ENCODE data around the gene FAM98C.

Gene FAM98C

DNA sequence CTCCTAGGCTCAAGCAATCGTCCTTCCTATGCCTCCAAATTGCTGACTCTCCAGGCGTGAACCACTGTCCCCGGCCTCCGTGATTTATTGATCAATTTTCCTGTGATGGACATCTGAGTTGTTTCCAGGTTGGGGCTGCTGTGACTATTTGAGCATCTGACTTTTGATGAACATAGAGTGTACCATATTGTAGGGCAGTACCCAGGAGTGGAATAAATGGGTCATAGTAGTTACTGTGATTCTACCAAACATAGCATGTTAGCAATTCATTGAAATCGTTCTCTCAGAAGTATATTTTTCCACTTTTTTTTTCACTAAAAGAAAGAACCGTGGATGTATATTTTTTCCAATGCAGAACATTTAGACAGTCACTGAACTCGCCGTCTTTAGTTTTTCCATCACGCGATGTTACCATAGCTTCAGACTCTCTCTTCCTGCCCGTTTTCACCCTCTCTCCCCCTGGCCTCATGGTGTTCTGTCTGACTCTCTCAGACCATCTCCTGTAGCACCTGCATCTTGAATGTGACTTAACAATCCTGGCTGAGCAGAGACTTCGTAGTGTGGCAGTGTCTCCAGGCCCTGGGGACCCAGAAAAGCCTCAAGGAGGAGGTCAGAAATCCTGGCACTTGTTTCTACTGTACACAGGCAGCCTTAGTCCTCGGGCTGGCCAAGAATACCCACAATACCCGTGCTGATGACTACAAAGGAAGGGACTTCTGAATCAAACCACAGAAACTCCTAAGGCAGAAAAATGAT lies 26.3 kb downstream of the FAM98C start:
- no peak for DNase-seq

DNA sequence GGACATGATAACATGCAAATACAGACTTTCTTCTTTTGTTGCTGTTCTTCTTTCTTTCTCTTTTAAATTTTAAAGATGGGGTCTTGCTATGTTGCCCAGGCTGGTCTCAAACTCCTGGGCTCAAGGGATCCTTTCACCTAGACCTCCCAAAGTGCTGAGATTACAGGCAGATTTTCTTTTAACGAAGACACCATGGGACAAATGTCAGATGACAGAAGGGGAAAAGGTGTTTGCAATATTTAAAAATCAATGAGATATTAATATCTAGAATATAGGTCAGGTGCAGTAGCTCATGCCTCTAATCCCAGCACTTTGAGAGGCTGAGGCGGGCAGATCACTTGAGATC lies 26.9 kb downstream of the FAM98C start:
- DNase-seq, result no peak

DNA sequence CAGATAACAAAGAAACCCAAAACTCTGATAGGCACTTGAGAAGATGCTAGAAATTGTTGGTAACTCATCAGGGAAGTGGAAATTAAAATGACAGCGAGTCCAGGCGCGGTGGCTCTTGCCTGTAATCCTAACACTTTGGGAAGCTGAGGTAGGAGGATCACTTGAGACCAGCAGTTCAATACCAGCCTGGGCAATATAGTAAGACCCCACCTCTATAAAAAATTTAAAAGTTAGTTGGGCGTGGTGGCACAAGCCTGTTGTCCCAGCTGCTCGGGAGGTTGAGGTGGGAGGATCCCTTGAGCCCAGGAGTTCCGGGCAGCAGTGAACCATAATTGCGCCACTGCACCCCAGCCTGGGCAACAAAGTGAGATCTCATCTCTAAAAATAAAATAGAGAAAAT lies 28.0 kb downstream of the FAM98C start:
- no peak for DNase-seq

DNA sequence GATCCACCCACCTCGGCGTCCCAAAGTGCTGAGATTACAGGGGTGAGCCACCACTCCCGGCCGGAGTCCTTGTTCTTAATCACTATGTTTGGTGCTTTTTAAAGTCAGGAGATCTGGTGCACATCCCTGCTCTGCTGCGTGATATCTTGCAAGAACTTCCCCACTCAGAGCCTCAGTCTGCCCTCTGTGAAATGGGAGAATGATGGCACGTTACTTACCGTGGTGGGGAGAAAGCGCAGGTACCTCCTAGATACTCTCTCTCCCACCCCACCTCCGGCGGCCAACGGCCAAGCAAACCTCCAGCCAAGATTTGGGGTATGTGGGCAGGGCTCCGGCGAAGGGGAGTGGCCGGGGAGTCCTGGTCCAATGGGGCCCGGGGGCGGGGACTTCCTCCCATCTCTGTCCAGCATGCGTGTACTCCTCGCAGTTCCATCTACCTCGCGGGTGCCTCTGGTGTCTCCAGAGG lies 30.4 kb downstream of the FAM98C start, which contains the start of gene RYR1:
Gene RYR1 (plus strand): TSS at position 424 of the 466 bp plus-strand sequence. CDS start 139 bp downstream, outside the sequence.
- no peak for DNase-seq

DNA sequence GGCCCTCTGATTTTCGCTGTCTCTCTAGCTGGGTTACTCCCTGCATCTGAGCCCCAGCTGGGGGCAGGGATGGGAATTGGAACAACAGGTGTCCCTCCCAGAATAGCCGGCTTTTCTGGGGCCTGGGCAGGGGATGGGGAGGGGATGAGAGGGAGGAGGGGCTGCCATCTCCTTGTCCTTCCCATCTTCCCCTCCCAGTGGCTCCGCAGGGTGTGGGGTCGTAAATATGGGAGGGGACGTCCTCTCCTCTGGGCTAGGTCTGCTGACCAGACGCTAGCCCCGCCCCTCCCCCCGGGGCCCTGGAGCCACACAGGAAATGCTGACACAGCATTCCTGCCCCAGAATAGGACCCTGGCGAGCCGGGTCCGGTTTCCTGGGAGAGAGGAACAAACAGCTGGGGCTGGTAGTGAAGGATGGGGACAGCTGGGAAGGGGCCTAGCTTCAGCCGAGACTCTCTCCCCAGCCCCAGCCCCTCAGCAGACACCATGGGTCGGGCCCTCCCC lies 31.7 kb downstream of the FAM98C start:
- DNase-seq, result no peak

DNA sequence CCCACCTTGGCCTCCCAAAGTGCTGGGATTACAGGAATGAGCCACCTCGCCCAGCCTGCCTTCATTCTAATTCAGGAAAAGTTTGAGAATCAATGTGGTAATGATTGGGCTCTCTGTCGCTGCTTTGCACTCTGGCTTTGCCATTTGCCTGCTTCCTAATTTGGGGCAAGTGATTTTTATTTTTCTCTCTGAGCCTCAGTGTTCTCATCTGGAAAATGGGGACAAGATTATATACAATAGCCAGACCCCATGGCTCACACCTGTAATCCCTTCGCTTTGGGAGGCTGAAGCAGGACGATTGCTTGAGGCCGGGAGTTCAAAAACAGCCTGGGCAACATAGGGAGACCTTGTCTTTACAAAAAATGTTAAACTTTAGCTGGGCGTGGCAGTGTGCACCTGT lies 34.4 kb downstream of the FAM98C start:
- DNase-seq, result no peak

DNA sequence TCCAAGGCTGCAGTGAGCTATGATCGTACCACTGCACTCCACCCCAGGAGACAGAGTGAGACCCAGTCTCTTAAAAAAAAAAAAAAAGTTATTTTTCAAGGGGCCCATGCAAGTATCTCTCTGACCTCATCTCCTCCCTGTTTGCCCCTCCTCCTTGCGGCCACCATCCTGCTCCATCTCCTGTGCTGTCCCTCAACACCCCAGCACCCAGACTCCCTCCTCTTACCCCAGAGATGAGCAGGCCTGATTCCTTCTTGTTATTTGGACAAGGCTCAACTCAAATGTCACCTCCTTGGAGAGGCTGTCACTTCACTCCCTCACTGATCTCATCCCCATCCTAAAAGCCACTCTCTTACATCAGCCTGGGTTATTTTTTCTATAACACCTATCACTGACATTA lies 35.0 kb downstream of the FAM98C start:
- no peak for DNase-seq

DNA sequence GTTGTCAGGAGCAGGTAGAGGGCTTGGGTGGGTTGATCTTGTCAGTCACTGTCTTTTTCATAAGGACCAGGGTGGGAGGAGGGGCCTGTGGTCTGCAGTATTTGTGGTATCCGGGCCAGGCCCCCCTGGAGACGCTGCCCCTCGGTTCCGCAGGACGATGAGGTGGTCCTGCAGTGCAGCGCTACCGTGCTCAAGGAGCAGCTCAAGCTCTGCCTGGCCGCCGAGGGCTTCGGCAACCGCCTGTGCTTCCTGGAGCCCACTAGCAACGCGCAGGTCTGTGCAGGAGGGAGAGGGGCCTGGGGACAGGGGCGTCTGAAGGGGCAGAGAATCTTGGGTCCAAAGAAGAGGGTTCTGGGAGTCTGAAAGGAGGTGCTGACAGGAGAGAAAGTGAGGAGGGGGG lies 37.7 kb downstream of the FAM98C start:
- DNase-seq, result no peak

DNA sequence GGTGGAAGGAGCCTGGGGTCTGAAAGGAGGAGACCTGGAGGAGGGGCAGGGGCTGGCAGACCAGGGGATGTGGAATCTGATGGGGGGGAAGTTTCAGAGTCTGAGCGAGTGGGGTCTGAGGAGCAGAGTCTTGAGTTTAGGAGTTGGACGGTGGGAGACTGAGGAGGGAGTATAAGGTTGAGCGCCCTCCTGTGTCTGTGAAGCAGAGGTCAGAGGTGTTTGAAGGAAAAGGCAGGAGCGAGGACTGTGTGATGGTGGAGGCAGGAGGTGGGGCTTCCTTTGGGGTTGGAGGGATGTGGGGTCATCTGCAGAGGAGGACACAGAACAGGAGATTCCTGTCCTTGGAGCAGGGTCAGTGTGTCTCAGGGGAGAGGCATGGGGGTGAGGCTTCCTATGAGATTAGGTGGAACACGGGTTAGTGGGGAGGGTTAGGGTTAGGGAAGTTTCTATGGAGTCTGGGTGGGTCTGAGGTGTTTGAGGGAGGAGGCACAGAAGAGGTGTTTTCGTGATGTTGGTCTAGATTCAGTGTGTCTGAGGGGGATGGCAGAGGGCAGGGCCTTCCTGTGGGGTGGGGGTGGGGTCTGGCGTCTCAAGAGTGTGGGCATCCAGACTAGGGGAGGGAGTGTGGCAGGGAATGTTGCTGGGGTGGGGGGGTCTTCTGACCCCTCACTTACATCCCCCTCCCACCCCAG lies 38.9 kb downstream of the FAM98C start:
- no peak for DNase-seq

DNA sequence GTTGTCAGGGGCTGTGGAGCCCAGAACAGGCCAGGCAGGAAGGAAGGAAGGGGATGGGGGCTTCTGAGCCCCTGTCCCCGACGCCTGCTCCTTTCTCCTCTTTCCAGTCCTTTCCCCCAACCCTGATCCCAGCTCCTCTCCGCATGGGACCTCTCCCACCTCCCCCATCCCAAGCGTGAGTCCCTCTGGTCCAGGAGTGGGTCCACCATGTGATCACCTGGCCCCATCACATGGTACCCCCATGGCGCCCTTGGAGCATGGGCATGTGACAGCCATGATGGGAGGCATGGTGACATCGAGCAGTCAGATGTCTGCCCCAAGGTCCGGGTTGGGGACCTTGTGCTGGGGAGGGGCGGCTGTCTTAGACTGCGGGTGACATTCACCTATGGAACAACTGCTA lies 39.8 kb downstream of the FAM98C start:
- no peak for DNase-seq

DNA sequence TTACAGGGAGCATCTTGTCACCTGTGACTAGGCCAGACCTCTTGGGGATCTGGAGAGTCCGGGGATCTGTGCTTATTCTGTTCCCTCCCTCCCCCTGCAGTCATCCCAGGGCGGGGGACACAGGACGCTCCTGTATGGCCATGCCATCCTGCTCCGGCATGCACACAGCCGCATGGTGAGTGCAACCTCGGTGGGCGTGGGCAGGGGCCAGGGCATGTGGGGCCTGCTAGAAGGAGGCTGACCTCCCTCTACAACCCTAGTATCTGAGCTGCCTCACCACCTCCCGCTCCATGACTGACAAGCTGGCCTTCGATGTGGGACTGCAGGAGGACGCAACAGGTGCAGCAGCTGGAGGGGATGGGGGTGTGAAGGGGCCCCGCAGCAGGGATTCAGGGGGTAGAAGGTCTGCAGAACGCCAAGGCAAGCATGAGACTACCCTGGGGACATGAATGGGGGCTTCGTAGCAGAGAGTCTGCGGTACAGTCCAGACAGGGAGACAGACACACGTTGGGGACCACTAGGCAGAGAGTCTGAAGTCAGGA lies 40.6 kb downstream of the FAM98C start:
- DNase-seq, result no peak

DNA sequence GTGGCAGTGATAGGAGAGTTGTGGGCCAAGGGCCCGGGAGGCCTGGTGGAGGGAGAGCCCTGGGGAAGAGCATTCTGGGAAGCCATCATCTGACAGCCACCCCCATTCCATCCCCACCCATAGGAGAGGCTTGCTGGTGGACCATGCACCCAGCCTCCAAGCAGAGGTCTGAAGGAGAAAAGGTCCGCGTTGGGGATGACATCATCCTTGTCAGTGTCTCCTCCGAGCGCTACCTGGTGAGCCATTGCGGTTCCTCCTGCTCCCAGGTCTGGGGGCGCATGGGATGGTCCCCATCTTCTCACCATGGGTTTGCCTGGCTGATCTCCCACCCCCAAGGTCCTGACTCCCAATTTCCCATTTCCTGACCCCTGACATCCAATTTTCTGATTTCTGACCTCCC lies 41.1 kb downstream of the FAM98C start:
- DNase-seq, result no peak

DNA sequence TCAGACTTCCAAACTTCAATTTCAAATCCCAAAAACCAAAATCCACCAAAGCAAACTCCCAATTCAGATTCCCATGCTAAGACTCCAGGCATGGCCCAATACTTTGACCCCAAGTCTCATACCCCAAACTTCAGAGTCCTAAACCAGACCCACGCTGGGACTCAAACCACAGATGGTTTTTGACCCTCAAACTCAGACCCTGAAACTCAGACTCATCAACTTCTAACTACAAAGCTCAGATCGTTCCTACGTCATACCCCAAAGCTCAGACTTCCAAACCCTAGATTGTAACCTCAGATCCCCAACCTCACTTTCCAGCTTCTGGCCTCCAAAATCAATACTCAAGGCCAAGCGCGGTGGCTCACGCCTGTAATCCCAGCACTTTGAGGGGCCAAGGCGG lies 42.5 kb downstream of the FAM98C start:
- DNase-seq, result no peak

DNA sequence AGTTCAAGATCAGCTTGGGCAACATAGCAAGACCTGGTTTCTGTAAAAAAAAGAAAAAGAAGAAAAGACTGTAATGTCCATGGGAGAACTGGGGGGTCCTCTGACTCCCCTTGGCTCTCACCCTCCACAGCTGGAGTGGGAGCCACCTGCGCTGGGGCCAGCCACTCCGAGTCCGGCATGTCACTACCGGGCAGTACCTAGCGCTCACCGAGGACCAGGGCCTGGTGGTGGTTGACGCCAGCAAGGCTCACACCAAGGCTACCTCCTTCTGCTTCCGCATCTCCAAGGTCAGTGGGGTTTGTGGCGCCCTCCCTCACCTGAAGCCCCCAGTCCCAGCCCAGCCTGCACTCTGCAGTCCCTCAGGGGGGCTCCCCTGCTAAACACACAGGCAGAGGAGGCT lies 45.3 kb downstream of the FAM98C start:
- DNase-seq, result no peak

DNA sequence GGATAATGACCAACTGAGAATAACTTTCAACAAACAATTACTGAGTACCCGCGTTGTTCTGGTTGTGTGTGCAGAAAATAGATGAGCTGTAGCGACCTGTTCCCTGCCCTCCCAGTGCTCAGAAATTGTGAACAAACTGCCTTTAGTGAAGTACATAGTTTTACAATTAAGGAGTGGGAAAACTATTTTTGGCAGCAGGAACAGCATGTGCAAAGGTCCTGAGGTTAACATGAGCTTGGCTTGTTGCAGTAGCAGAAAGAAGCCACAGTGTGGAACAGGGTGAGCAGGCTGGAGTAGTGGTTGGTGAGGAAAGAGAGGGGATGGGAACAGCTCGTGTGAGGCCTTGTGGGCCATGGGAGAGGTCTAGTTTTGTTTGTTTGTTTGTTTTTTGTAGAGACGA lies 46.6 kb downstream of the FAM98C start:
- no peak for DNase-seq

DNA sequence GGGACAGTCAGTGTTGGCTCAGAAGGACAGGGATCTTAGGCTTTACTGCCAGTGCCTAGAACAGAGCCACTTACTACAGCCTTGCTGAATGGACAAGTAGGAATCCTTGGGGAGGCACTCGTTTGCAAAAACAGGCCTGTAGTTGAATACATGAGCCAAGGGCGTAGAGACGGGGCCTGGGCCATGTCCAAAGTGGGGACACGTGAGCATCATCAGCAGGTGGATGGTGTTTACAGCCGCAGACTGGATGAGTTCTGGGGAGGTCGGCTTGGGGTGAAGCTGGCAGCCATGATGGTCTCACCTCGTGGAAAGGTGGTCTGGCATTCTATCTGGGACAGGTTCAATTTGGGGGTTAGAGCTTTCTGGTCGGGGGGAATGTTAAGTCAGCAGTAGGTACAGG lies 48.1 kb downstream of the FAM98C start:
- DNase-seq, result no peak

DNA sequence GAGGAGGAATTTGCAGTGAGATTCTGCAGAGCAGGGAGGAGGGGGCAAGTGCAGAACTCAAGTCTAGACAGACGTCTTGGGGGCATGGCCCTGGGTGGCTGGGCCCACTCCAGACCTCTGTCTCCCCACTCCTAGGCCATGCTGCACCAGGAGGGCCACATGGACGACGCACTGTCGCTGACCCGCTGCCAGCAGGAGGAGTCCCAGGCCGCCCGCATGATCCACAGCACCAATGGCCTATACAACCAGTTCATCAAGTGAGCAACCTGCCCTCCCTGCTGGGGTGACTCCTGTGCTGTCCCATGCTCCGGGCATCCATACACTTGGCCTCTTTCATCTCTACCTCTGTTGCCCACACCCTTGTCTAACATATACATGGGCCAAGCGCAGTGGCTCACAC lies 48.7 kb downstream of the FAM98C start:
- DNase-seq, result no peak

DNA sequence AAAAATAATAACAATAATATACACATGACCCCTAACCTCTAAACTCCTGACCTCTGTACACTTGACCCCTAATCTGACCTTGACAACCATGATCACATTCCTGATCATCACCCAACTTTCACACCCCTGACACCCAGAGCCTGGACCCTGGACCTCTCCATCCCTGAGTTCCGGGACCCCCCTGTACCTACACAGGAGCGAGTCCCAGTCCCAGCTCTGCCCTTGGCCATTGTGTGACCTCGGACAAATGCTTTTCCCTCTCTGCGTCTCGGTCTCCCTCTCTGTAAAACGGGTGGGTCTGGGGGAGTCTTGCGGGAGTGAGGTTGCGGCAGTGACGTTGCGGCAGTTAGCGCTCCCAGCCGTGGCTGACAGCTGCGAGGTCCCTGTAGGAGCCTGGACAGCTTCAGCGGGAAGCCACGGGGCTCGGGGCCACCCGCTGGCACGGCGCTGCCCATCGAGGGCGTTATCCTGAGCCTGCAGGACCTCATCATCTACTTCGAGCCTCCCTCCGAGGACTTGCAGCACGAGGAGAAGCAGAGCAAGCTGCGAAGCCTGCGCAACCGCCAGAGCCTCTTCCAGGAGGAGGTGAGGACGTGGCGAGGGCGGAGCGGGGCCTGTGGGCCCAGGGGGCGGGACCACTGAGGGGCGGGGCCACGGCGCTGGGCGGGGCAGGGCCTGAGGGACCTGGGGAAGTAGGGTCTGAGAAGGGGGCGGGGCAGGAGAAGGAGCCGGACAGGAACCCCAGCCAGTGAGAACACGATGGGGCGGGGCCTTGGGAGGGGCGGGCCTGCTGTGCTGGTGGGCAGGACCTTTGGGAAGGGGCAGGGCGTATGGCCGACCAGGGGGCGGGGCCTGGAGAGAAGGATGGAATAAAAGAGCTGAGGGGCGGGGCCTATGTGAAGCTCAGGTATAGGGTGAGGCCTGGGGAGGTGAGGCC lies 49.8 kb downstream of the FAM98C start:
- DNase-seq, result no peak

DNA sequence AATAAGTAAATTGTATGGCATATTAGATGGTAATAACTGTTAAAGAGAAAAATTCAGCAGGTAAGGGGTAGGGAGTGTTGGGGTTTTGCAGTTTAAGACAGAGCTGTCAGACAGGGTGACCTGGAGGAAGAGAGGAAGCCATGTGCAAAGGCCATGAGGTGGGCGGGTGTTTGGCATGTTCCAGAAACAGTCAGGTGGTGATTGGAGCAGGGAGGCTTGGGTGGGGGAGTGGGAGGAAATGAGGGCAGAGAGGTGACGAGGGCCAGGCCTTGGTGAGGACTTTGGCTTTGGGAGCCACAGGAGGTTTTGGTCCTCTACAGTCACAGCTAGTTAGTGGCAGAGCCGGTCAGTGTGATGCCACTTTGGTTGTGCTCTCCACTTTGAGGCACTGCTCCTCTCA lies 50.7 kb downstream of the FAM98C start:
- DNase-seq, result no peak

DNA sequence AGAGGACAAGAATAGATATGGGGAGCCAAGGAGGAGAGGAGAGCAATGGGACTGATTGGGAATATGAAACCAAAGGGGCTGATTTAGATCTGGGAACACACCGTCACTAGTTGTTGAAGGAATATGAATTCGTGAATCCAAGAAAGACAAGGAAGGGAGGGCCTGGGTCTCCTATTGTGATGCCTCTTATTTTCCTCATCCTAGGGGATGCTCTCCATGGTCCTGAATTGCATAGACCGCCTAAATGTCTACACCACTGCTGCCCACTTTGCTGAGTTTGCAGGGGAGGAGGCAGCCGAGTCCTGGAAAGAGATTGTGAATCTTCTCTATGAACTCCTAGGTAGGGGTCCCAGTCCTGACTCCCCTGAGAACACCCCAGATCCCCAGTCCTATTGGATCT lies 52.1 kb downstream of the FAM98C start:
- DNase-seq, result no peak

DNA sequence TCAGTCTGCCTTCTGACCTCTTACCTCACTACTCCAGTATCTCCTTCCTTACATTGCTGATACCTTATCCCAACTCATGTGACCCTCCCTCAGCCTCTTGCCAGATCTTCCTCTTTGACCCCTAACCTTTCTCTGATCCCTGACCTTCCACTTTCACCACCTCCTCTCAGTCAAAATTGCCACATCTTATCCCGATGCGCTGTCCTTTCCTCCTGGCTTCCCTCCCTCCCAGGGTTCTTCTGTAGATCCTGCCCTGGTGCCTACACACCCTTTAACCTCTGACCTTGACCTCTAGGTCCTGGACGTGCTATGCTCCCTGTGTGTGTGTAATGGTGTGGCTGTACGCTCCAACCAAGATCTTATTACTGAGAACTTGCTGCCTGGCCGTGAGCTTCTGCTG lies 54.3 kb downstream of the FAM98C start:
- no peak for DNase-seq

DNA sequence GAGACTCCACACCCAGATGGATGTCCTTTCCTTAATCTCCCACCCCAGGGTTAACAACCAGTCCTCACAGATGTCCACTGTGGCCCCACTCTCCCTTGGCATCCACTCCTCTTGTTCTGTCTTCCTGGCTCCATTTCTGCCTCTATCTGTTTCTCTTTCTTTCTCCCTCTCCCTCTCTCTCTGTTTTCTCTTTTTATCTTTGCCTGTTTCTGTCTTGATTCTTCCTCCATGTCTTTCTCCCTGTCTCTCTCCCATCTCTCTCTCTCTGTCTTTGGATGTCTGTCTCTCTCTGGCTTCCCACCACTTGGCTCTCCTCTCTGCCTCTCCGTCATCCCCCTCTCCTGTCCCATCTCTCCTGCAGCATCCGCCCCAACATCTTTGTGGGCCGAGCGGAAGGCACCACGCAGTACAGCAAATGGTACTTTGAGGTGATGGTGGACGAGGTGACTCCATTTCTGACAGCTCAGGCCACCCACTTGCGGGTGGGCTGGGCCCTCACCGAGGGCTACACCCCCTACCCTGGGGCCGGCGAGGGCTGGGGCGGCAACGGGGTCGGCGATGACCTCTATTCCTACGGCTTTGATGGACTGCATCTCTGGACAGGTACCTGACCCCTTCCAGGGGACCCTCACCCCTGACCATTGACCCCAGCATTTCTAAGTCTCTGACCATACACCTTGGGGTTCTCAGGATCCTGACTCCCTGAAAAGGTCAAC lies 55.0 kb downstream of the FAM98C start:
- DNase-seq, result no peak
